Activated CD4-positive, alpha-beta T cell treated with anti-CD3 and anti-CD28 coated beads, Interleukin-2, amount 50 U/mL, for 24 hours (primary cell): ENCODE results near the gene SUCLG2.
A peak's percentile ranks its signal among the peaks of the same experiment; 100 is the strongest.

Source experiments
- DNase-seq, 2 donors: peaks; one replicate each; pipeline ENCODE4 v3.0.0-alpha.2; 2020; ENCODE audit warnings: low read depth in 1 of 2, low spot score in 1 of 2

SUCLG2 gene

GRCh38 chr3:67329358-67329757, 325.1 kb downstream of the SUCLG2 start:
- DNase-seq, result peak in 1 of 2 donors; percentile 20

DNA sequence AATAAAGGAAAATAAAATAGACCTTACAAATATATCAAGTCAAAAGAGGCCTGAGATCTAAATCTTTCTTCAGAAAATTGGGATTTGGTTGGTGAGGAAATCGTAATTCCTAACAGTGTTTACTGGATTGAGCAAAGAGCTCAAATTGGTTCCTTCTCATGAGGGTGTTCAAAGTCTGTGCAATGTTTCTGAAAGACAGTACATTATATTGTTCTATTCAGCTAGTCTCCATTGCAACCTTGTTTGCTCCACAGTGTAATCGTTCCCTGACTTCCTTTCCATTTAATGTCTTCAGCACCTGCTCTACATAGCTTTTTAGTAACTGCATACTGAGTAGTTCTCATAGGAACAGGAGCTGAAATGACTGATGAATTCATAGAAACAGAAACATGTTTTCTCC, 326.8 kb downstream of the SUCLG2 start:
- DNase-seq, result no peak

GRCh38 chr3:67325231-67325630, 329.2 kb downstream of the SUCLG2 start:
- DNase-seq, result no peak
